CD4-positive, alpha-beta T cell (primary cell): ENCODE results near the gene BMF. TPM values are rescaled to one million over a fixed set of nuclear protein-coding genes. Genes with fewer than 3 reads are reported as not detected.

Source experiments
- ATAC-seq: fragments of 200-7000 bp; cut with Tn5 transposase; one replicate; pipeline ENCODE4 v1.10.0; 2022; ENCODE audit warnings: mild to moderate bottlenecking; ENCODE audit not compliant: poor library complexity
- CTCF ChIA-PET: fragments of 350-600 bp; sonication (Branson Sonifier 250); formaldehyde crosslinking; loops from one replicate; lab custom pipeline; 2021; ENCODE audit warnings: antibody characterized with exemption, inconsistent platforms; lab: Charles Lee
- POLR2A ChIA-PET: fragments of 350-600 bp; sonication (Branson Sonifier 250); formaldehyde crosslinking; loops from one replicate; lab custom pipeline; 2021; ENCODE audit warnings: antibody characterized with exemption, inconsistent platforms; lab: Charles Lee
- DNase-seq, 14 experiments: peaks; one replicate each; pipeline ENCODE4 v3.0.0-alpha.2; 2013 to 2020; ENCODE audit warnings: mixed read lengths in 2 of 14
- H3K27ac ChIP-seq, 2 donors: one replicate each; pipeline versions ENCODE4 v1.5.1 to v1.7.0; 2013; ENCODE audit warnings: low read length in 2 of 2, low read depth in 1 of 2, mild to moderate bottlenecking in 1 of 2
- H3K27me3 ChIP-seq, 2 experiments: 1 replicate in 1 of 2; 2 replicates in 1 of 2; pipeline versions ENCODE4 v1.6.1 to v1.7.0; 2013; ENCODE audit warnings: low read length in 2 of 2, control low read depth in 1 of 2, mild to moderate bottlenecking in 1 of 2, moderate library complexity in 1 of 2; ENCODE audit not compliant: insufficient read depth in 2 of 2, control insufficient read depth in 1 of 2
- H3K36me3 ChIP-seq: one replicate; pipeline ENCODE4 v1.6.1; 2013; ENCODE audit warnings: low read length, control low read depth; ENCODE audit not compliant: insufficient read depth
- H3K4me1 ChIP-seq: one replicate; pipeline ENCODE4 v1.6.1; 2013; ENCODE audit warnings: low read length, control low read depth; ENCODE audit not compliant: insufficient read depth
- H3K4me3 ChIP-seq: one replicate; pipeline ENCODE4 v1.5.1; 2013; ENCODE audit warnings: mild to moderate bottlenecking, low read length, moderate library complexity
- H3K9me3 ChIP-seq, 2 experiments: 1 replicate in 1 of 2; 2 replicates in 1 of 2; pipeline versions ENCODE4 v1.6.1 to v1.7.0; 2013; ENCODE audit warnings: low read length in 2 of 2, mild to moderate bottlenecking in 2 of 2, control low read depth in 1 of 2, moderate library complexity in 1 of 2; ENCODE audit not compliant: control insufficient read depth in 1 of 2, insufficient read depth in 1 of 2
- H3K27ac Mint-ChIP-seq: one replicate; pipeline ENCODE4 v1.8.0; 2020; ENCODE audit warnings: mixed read lengths
- H3K27me3 Mint-ChIP-seq: one replicate; pipeline ENCODE4 v1.8.0; 2021; ENCODE audit warnings: mixed read lengths
- H3K36me3 Mint-ChIP-seq: one replicate; pipeline ENCODE4 v1.8.0; 2021; ENCODE audit warnings: low read depth, mixed read lengths
- H3K4me1 Mint-ChIP-seq: one replicate; pipeline ENCODE4 v1.8.0; 2021; ENCODE audit warnings: low read depth, mixed read lengths
- H3K4me3 Mint-ChIP-seq: one replicate; pipeline ENCODE4 v1.8.0; 2020; ENCODE audit warnings: mild to moderate bottlenecking, mixed read lengths
- H3K9me3 Mint-ChIP-seq: one replicate; pipeline ENCODE4 v1.8.0; 2020; ENCODE audit warnings: mixed read lengths
- intact Hi-C, 2 experiments: fragments of 100-400 bp; cut with DNase I in 1 of 2; cut with micrococcal nuclease in 1 of 2; formaldehyde crosslinking; loops; one replicate each; pipeline versions ENCODE4 v1.15.1 to v1.9.0; 2023 to 2025; cut with DNase I, micrococcal nuclease
- total RNA-seq, 174 experiments: library from RNA in 2 of 174; stranded (reverse) in 2 of 174; gene quantifications; one replicate each; pipeline ENCODE4 v1.2.3 and lab custom pipeline; 2021 to 2026
- TF ChIP-seq, protein P1 (sequence below): fragments of 200-600 bp; IDR thresholded peaks from one replicate; pipeline ENCODE4 v1.8.0; 2022; ENCODE audit warnings: antibody characterized with exemption, mild to moderate bottlenecking

Gene BMF
- total RNA-seq, 2 experiments from 2014 or later, result 13.5 to 13.9 TPM

GRCh38 chr15:40038275-40038637 is 70.4 kb downstream of the BMF start:
- H3K4me1 ChIP-seq, result peaks cover 20% of the 10 kb centered on the region
- no peaks in the 10 kb centered on the region for H3K27me3 Mint-ChIP-seq
- peaks cover 56% of the 10 kb centered on the region for H3K36me3 Mint-ChIP-seq
- TF ChIP-seq, protein P1, sequence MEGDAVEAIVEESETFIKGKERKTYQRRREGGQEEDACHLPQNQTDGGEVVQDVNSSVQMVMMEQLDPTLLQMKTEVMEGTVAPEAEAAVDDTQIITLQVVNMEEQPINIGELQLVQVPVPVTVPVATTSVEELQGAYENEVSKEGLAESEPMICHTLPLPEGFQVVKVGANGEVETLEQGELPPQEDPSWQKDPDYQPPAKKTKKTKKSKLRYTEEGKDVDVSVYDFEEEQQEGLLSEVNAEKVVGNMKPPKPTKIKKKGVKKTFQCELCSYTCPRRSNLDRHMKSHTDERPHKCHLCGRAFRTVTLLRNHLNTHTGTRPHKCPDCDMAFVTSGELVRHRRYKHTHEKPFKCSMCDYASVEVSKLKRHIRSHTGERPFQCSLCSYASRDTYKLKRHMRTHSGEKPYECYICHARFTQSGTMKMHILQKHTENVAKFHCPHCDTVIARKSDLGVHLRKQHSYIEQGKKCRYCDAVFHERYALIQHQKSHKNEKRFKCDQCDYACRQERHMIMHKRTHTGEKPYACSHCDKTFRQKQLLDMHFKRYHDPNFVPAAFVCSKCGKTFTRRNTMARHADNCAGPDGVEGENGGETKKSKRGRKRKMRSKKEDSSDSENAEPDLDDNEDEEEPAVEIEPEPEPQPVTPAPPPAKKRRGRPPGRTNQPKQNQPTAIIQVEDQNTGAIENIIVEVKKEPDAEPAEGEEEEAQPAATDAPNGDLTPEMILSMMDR, result no peak
- H3K27ac ChIP-seq, result peak overlapping the region; percentile 88 to 90
- peaks cover 49% of the 10 kb centered on the region for H3K4me1 Mint-ChIP-seq
- ATAC-seq (peak; percentile 3), DNase-seq (peak in 2 of 14 experiments; percentile 34 to 41)
- peak overlapping the region; percentile 95 for H3K4me3 ChIP-seq
- no peaks in the 10 kb centered on the region for H3K9me3 ChIP-seq
- peak overlapping the region; percentile 100 for H3K4me3 Mint-ChIP-seq
- CTCF ChIA-PET, result interaction anchor here (0.9 to 2.4 kb wide), 5 partner anchors 66 to 469 kb away, joined by 3 to 8 read pairs (median 6); partner anchors contain the start of gene BMF
- peaks cover 39% of the 10 kb centered on the region for H3K36me3 ChIP-seq
- no peaks in the 10 kb centered on the region for H3K27me3 ChIP-seq
- peak overlapping the region; percentile 97 for H3K27ac Mint-ChIP-seq
- no peaks in the 10 kb centered on the region for H3K9me3 Mint-ChIP-seq
- intact Hi-C loops, result loop anchor here (2.0 kb wide), 3 partner anchors 71 to 251 kb away; partner anchors contain the start of genes BMF (in 1 of the 2) and EIF2AK4 (in 1 of the 2)
- POLR2A ChIA-PET, result interaction anchor here (0.6 to 3.0 kb wide), 7 partner anchors 10 to 284 kb away, joined by 3 to 19 read pairs (median 3); partner anchors contain the start of gene FSIP1

Other genes starting within 250 kb of the BMF start
- not detected for gene GPR176, start 188.6 kb downstream of the BMF start, total RNA-seq
- 10 to 100 TPM; 10.5 to 11.7 TPM for gene EIF2AK4, start 174.8 kb downstream of the BMF start, total RNA-seq
- gene SRP14, start 69.7 kb downstream of the BMF start, total RNA-seq, result 100 to 1,000 TPM; 120 to 126 TPM
- 1 to 10 TPM; 1.4 to 2.4 TPM for gene BUB1B, start 52.2 kb upstream of the BMF start, total RNA-seq
- gene PAK6, start 130.2 kb upstream of the BMF start, total RNA-seq, result under 1 TPM; 0.34 to 0.36 TPM
- not detected for gene ANKRD63, start 174.2 kb upstream of the BMF start, total RNA-seq
- 100 to 1,000 TPM; 206 to 222 TPM for gene PLCB2, start 199.1 kb upstream of the BMF start, total RNA-seq
- 1 to 10 TPM; 6.8 to 7.0 TPM for gene INAFM2, start 214.8 kb upstream of the BMF start, total RNA-seq
- 1 to 10 TPM; 1.0 to 1.5 TPM for gene CCDC9B, start 232.1 kb upstream of the BMF start, total RNA-seq
- gene PHGR1, start 242.2 kb upstream of the BMF start, total RNA-seq, result not detected
- gene DISP2, start 249.3 kb upstream of the BMF start, total RNA-seq, result under 1 TPM; 0.03 to 0.06 TPM